Hypothalamus (tissue), 51 donors: Measurements from ENCODE around the gene APMAP.

Source experiments
- DNase-seq, 51 donors: peaks; one replicate each; lab custom pipeline; 2025; lab: John Stamatoyannopoulos, UW

Gene APMAP

DNA sequence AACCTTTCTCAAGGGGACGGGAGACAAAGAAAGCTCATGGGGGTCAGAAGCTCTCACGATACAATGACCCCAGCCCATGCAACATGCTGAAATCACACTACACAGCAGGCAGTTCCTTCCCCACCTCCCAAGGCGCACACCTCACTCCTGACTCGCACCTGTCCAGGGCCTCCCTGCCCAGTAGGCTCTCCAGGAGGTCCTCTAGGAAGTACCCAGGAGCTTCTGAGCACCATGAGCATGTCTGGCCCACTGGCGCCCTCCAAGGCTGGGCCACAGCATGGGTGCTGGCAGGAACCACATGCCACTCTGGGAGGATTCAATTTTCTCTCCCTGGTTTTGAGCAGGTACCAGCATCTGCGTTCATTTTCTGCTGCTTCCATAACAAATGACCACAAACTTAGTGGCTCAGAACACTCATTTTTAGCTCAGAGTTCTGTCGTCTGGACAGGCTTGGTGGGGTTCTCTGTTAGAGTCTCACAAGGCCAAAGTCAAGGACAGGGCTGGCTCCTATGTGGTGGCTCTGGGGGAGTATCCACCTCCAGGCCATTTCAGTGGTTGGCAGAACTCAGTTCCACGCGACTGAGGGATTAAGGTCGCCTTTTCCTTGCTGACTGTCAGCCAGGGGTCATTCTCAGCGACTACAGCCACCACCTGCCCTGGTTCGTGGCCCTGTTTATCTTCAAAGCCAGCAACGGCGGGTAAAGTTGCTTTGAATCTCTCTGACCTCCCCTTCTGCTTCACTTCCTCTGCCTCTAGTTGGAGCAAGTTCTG, 32.7 kb upstream of the APMAP start:
- DNase-seq: no peak

DNA sequence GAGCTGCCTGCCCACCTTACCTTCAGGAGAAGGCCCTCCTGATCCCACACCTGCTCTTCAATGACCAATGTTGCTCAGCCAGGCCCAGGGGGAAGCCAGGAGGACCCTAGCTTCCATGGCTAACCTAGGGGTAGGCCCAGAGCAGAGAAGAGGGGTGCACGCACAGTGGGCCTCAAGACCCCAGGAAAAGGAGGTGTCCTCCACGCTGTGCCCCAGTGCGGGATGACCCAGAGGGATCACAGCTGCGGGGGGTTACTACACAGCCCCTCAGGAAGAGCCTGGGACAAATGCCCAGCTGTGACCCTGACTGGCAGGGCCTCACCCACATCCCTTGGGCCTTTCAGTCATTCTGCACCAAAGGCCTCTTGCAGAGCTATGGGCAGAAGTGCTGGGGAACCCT, 31.6 kb upstream of the APMAP start:
- no peak for DNase-seq

DNA sequence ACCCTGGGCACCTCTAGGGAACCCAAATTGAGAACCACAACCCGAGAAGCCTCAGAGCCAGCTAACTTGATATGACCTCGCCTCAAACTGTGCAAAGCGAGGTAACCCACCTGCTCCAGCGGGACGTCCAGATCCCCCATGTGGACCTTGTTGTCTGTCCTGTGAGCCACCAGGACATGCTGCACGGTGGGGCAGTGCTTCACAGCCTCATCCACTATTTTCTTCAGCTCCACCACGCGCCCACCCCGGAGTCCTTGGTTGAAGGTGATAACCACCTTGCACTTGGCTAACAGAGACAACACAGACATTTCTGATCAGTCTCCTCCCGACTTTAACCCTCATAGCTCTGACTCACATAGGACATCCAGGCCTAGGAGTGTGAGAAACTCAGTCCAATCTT, 30.8 kb upstream of the APMAP start:
- no peak for DNase-seq

DNA sequence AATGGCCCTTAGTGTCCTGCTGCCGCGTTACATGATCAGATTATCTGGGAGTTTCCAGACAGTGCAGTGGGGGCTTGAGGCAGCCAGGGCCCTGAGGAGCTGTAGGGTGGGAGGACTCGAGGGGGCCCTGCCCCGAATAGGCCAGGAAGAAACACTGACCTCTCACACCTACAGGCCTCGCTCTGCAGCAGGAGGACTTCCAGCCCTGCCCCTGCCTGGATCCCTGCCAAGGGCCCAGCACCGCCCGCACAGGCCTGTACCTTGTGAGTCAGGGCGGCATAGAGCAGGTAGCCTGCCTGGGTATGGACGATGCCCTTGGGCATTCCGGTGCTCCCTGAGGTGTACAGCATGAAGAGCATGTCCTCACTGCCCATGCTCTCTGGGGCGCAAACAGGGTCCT, 30.1 kb upstream of the APMAP start:
- no peak for DNase-seq

DNA sequence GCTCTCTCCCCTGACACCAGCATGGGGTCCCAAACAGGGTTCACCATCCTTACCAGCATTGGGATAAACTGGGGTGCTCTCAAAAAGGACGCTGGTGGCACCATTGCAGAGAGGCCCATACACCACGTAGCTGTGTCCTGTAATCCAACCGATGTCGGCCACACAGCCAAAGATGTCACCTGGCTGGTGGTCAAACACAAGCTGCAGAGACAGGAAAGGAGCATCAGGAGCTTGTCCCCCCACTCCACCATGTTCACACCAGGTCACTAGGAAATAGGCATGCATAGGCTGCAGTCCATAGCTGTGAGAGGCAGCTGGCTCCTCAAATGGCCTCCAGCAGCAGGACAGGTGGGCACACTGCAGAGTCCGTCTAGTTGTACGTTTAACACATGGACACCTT, 28.8 kb upstream of the APMAP start:
- no peak for DNase-seq

DNA sequence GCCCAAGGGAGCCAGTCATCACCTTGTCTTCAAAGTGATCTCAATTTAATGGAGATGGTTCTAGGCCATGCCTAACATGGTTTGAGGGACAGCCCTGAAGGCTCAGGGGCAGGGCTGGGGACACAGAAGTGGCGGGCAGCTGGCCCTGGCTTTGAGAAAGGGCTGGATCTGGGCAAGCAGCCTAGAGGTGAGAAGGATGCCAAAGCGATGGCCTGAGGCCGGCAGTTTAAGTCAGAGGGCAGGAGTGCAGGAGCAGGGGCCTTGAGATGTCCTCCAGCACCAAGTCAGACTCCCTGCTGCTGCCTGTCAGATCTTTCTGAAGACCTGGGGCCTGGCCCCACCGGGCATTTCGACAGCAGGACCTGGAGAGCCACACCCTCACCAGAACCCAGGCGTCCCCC, 28.4 kb upstream of the APMAP start:
- peak in 2 of 51 donors; percentile 19 to 28 for DNase-seq

DNA sequence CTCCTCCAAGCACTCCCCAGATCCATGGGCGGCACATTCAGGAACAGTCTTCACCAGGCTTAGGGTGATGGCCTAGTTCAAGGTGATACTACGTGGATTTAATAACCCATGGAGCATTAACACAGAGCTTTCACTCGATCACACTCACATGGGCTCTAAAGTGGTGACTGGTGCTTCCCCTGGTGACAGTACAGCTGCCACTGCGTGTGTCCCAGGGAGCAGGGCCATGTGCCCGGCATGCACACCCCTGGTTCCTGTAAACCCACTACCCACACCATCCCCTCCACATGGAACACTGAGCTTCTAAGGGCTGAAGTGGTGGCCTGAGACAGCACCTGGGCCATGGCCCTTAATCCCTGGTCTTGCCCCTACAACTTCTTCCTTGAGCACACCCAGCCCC, 27.8 kb upstream of the APMAP start:
- DNase-seq: no peak

DNA sequence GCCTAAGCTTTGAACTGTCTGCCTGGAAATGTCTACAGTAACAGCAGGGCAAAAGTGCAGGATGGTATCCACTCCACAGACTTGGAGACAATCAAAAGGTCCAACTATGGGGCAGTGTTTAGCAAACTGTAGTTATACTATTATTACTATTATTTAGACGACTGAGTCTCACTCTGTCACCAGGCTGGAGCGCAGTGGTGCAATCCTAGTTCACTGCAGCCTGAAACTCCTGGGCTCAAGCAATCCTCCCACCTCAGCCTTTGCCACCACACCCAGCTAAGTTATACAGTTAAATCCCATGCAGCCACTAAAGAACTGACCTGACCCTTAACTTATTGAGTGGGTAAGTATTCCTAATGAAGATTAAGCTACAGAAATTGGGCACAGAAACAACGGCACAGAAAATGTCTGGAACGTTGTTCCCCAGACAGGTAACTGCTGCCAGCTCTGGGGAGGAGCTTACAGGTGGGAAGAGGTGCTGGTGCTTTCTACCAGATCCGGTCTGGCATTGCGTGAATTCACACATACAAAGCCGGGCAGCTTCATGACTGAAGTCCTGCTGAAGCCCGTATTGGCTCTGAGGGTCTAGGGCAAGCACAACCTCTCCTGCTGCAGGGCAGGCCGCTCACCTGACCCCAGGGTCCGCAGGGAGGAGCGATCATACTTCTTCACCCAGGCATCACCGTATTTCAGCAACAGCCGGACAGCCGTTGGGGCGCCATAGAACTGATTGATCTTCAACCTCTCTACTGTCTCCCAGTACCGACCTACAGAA, 27.0 kb upstream of the APMAP start:
- no peak for DNase-seq

DNA sequence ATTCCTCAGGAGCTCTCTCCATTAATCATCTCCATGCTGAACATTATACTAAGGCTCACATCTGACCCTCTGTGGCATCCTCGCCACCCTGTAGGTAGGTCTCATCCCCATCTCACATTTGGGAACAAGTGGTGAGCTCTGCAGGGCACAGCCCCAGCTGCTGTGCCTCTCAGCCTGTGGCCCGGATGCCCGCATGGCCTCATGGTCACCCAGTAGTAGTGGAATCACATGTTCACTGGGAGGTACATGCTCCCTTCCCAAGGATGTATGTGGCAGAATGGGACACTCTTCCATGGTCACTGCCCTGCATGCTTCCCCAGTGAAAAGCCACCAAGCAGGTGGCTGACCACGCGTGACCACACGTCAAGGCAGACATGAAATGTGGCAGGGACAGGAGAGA, 26.3 kb upstream of the APMAP start:
- no peak for DNase-seq

DNA sequence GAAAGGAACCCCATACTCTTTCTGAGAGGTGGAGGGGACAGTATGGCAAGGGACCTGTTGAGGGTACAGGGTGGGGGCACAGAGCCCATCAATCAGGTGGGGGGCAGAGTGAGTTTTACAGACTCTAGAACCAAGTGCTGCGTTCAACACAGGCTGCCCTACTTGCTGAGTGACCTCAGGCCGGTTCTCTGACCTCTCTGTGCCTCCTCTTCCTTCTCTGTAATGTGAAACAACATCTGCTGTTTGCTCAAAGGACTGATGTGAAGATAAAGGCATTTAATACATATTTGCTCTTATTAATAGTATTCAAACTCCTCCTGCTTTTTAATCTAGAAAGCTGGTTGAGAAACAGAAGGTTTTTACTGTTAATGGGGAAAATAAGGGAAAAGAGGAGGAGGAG, 25.9 kb upstream of the APMAP start:
- no peak for DNase-seq

DNA sequence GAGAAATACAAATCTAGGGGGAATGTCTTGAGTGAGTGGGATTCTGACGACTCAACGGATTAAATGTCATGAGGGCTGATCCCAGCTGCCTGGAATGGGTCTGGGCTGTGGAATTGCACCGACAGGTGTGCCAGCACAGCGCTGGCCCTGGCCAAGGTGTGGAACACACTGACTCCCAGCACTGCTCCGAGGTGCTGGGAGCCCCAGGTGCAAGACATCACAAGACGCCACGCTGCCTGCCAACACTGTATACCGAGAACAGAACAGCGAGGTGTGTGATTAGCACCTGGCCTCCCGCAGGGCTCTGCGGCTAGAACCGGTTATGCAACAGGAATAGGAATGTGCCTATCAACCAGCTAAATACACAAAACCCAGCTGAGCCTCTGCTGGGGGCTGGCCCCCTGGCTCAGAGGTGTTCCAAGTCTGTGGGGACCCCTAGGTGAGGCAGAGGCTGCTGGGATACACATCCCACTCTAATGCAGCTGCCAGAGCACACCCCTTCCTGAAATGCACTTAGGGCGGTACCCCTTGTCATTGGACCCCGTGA, 24.8 kb upstream of the APMAP start:
- DNase-seq: no peak

DNA sequence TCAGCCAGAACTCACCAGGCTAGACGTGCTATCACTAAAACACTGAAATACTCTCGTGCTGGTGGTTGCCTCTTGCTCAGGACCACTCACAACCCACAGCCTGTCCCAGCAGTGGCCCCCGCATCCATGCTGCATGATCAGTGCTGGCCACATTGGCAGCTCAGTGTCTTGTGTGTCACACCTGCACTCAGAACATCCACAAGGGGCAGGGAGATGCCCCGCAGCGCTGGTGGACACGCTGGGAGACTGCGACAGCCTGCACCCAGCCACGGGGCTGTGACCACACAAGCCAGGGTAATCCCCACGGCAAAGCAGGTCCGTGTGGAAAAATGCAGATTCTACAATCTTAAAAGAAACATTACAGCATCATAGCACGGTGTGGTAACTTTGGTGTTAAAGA, 23.9 kb upstream of the APMAP start:
- DNase-seq: no peak

DNA sequence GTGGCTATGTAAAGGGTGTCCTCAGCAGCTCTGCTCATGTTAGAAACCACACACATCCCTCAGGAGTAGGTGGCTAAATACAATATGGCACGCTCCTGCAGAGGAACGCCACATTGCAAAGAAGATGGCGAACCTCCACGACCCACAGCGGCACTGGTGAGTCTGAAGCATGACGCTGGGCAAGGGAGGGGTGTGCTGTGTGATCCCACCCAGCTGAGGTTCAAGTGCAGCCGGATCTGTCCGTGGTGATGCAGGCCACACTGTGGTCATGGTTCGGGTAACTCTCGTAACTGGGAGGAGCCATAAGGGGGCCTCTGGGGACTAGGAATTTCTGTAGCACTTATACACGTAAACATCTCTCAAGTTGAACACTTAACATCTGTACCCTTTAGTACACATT, 23.4 kb upstream of the APMAP start:
- no peak for DNase-seq

DNA sequence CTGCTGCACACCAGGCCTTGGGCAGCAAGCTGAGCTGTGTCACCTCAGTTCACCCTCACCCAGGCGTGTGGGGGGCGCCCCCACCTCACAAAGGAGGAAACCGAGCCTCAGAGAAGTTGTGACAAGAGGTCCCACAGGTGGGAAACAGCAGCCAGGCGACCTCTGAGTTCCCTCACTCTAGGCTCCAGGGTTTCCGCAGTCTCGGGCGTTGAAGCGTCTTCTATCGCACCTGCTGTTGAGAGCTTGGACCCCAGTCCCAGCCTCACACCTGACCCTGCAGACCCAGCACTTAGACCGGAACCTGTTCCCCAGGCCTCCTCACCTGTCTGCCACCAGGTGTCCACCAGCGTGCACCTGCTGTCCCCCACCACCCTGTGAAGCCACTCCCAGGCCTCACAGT, 22.3 kb upstream of the APMAP start:
- DNase-seq: no peak

DNA sequence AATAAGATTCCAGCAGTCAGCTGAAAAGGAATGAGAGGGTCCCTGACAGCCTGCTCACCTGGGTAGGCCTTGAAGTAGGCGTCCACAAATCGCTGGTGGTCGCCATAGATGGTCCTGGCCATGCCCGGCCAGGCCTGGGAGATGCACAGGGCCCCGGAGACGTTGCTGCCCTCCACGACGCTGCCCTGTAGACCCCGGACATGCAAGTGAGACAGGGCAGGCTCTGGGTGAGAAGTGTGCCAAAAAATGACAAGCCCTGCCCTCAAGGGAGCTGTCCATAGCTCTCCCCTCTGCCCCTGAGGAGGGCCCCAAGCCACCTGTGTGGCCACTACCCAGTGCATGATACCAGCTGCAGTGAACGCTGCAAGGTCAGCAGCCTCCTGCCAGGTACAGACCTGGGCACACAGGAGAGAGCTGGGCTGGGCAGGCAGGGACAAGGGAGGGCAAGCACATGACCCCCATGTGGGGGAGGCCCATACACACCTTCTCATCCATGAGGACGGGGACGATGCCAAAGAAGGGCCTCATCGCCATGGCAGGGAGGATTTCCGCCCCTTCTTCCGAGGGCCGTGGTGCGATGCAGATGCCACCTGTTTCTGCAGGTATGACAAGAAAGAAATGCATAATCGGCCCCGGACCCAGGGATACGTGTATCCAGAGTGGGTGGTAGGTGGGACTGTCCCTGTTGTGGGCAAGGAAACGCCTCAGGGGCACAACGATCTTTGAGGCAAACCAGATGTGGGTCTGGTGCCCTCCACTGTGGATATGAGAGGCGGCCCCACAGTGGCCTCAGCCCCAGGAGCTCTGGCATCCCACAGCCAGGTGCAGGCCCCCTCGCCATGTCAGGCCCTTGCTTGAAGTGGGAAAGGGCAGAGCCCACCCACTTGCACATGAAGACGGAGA, 21.2 kb upstream of the APMAP start:
- DNase-seq: no peak

DNA sequence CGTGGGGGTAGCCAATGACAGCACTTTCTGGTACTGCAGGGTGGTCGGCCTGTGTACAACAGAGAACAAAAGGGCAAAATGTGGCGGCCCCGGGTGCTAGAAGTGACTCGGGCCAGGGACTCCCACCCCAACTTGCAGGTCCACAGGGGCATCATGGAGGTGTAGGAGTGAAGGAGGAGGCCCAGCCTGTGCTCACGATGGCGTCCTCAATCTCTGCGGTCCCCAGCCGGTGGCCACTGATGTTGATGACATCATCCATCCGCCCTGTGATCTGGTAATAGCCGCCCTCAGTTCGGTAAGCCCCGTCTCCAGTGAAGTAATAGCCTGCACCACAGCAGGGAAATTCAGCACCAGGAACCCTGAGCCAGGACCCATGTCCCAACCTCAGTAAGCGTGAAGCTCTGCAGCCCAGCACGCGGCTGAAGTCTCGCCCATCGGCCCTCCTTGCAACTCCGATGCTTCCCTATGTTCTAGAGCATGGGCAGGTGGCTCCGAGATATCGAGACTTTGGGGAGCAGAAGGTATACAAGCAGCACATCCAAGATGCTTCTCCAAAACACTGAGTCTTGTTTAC, 20.2 kb upstream of the APMAP start:
- no peak for DNase-seq

DNA sequence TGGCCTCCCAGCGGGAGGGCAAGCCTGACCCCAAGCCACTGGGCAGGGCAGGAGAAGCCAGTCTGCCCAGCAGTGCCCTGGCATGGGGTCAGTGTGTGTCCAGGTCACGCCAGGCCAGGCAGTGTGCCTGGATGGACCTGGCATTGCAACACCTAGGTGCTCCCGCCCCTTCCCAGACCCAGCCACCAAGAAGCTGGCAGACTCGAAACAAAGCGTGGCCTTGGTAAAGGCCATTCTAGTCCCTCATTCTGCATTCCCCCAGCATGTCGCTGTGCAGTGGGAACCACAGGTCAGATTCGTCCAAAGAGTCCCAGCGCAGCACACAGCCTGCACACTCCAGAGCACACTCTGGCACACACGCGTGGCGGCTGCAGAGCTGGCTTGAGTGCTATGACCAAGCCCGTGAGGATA, 19.3 kb upstream of the APMAP start:
- peak in 2 of 51 donors; percentile 37 to 42 for DNase-seq

DNA sequence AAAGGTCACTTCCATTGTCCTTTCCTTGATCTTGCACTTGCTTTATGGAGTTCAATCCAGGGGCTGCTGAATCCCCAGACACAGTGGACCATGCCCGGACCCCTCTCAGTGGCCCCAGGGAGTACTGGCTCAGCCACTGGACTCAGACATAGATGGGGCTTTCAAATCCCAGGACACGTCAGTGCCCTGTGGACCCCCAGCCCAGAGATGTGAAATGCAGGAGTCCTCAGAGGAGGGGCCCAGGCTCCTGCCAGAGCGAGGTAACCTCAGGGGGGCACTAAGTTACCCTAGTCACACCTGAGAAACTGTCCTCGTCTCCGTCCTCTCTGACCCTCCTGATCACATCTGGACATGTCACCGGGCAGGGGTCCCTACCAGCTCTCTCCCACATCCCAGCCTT, 18.7 kb upstream of the APMAP start:
- DNase-seq: no peak

DNA sequence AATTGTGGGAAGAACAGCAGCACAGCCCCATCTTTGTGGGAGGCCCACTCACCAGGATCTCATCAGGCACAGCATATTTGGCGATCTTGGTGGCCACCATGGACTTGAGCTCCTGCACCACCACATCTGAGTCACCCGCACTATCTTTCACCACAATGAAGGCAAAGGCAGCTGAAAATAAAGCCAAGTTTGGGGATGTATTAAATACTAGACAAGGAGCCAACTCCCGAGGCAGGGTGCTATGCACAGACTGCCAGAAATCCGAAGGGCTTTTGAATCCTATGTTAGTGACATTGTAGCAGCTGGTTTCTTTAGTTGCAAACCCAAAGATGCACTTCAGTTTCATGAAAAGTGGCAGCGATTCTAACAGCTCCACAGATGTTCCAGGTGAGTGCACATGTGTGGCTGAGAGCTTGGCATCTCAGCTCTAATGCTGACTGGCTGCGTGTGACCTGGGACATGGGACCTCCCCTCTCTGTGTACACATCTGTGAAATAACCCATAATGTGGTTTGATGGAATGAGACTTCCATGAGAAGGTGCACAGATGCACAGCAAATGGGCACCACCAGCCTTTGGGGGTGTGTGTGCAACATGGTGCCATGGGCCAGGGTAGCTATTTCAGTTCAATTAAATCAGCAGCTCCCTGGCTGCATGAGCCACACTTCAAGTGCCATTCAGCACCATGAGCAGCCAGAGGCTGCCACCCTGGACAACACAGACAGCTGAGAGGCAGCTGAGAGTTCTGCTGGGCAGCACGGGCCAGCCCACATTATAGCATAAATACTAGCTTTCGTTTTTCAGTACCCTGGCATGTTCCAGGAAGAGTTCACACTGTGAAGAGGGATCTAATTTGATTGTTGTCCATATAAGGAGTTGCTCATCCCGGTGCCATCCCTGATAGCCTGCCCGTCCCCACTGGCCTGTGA, 16.9 kb upstream of the APMAP start:
- DNase-seq: no peak
